A549 (cell line): Measurements from ENCODE around the gene AMFR. TPM values are rescaled to one million over a fixed set of nuclear protein-coding genes. Genes with fewer than 3 reads are reported as not detected.

Source experiments
- ATAC-seq, 2 experiments: fragments of 200-7000 bp in 1 of 2; fragments of >200 bp in 1 of 2; cut with Nextera tagmentation in 1 of 2; cut with Tn5 transposase in 1 of 2; 3 replicates each; pipeline versions ENCODE4 v1.8.0 to v1.9.1; 2018 to 2020; ENCODE audit warnings: mild to moderate bottlenecking in 1 of 2, moderate library complexity in 1 of 2
- CTCF ChIA-PET: fragments of 300-600 bp; sonication (Branson Sonifier 250); formaldehyde crosslinking; extraction: SDS; loops from one replicate; lab custom pipeline; 2021; ENCODE audit warnings: antibody characterized with exemption, inconsistent platforms; lab: Yijun Ruan, JAX
- POLR2A ChIA-PET: fragments of 350-600 bp; formaldehyde crosslinking; extraction: SDS; loops from one replicate; lab custom pipeline; 2021; ENCODE audit warnings: antibody characterized with exemption, inconsistent platforms; lab: Yijun Ruan, JAX
- DNase-seq, 2 experiments: peaks; one replicate each; pipeline versions ENCODE4 v3.0.0 to v3.0.0-alpha.2; 2011 to 2016; ENCODE audit warnings: low read depth in 1 of 2, low spot score in 1 of 2
- FAIRE-seq: peaks from 2 replicates; lab custom pipeline; 2011; peaks lifted over from hg19 to GRCh38; lab: Jason Lieb, UNC
- H3K27ac ChIP-seq, 2 experiments: fragments of >200 bp; sonication (Bioruptor Twin); formaldehyde crosslinking; 3 replicates each; pipeline ENCODE4 v1.5.1; 2016 to 2017
- H3K4me1 ChIP-seq: fragments of >200 bp; sonication (Bioruptor Twin); formaldehyde crosslinking; 3 replicates; pipeline ENCODE4 v1.6.1; 2016
- H3K4me2 ChIP-seq: fragments of >200 bp; sonication (Bioruptor Twin); formaldehyde crosslinking; 3 replicates; pipeline ENCODE4 v1.6.1; 2016
- H3K4me3 ChIP-seq: fragments of >200 bp; sonication (Bioruptor Twin); formaldehyde crosslinking; 3 replicates; pipeline ENCODE4 v1.5.1; 2016
- H3K9me3 ChIP-seq: fragments of >200 bp; sonication (Bioruptor Twin); formaldehyde crosslinking; 3 replicates; pipeline ENCODE4 v1.6.1; 2016
- BHLHE40 ChIP-seq: IDR thresholded peaks from 2 replicates; pipeline ENCODE4 v1.6.1; 2012; ENCODE audit warnings: low read depth, low read length, inconsistent platforms
- CBX8 ChIP-seq: fragments of 200-600 bp; sonication (generic); IDR thresholded peaks from 2 replicates; pipeline ENCODE4 v1.6.1; 2016
- CHD2 ChIP-seq: fragments of 150-350 bp; IDR thresholded peaks from 2 replicates; pipeline ENCODE4 v1.6.1; 2014; ENCODE audit warnings: low read length; ENCODE audit not compliant: partially characterized antibody
- CHD4 ChIP-seq: fragments of 200-600 bp; sonication (generic); IDR thresholded peaks from 2 replicates; pipeline ENCODE4 v1.6.1; 2016; ENCODE audit warnings: antibody characterized with exemption, mild to moderate bottlenecking, borderline replicate concordance
- EP300 ChIP-seq, 2 experiments: fragments of >200 bp; sonication (Bioruptor Twin); formaldehyde crosslinking; IDR thresholded peaks; 2 replicates in 1 of 2; 3 replicates in 1 of 2; pipeline ENCODE4 v1.6.1; 2016 to 2017
- ESRRA ChIP-seq: fragments of 150-350 bp; IDR thresholded peaks from 2 replicates; pipeline ENCODE4 v1.6.1; 2014; ENCODE audit warnings: mild to moderate bottlenecking, low read length, borderline replicate concordance
- FOSL2 ChIP-seq, 2 experiments: fragments of 450-650 bp in 1 of 2; fragments of >200 bp in 1 of 2; sonication (Bioruptor Twin) in 1 of 2; formaldehyde crosslinking; IDR thresholded peaks; 2 replicates each; pipeline versions ENCODE4 v1.5.0 to v1.6.1; 2016 to 2020; ENCODE audit warnings: mild to moderate bottlenecking in 1 of 2, moderate library complexity in 1 of 2
- HOXB13 ChIP-seq: fragments of 250-450 bp; sonication (Bioruptor Pico); IDR thresholded peaks from 2 replicates; pipeline ENCODE4 v1.5.0; 2020; ENCODE audit warnings: low read depth, mild to moderate bottlenecking, moderate library complexity
- HOXB5 ChIP-seq: fragments of 250-450 bp; sonication (Bioruptor Pico); IDR thresholded peaks from 2 replicates; pipeline ENCODE4 v1.5.0; 2020; ENCODE audit warnings: mild to moderate bottlenecking, moderate library complexity
- KDM1A ChIP-seq: fragments of 200-600 bp; sonication (generic); IDR thresholded peaks from 2 replicates; pipeline ENCODE4 v1.6.1; 2016; ENCODE audit warnings: low read depth, mild to moderate bottlenecking
- MAFK ChIP-seq: fragments of 450-650 bp; IDR thresholded peaks from 2 replicates; pipeline ENCODE4 v1.6.1; 2014; ENCODE audit not compliant: partially characterized antibody
- POLR2A ChIP-seq: IDR thresholded peaks from 2 replicates; pipeline ENCODE4 v1.6.1; 2012; ENCODE audit warnings: mild to moderate bottlenecking, low read length
- RARB ChIP-seq: fragments of 250-450 bp; sonication (Bioruptor Pico); IDR thresholded peaks from 2 replicates; pipeline ENCODE4 v1.8.0; 2021; ENCODE audit warnings: mild to moderate bottlenecking, moderate library complexity
- RCOR1 ChIP-seq: fragments of 150-350 bp; IDR thresholded peaks from 2 replicates; pipeline ENCODE4 v1.6.1; 2014; ENCODE audit warnings: antibody characterized with exemption, low read length, low read depth
- RFX5 ChIP-seq: fragments of 450-650 bp; IDR thresholded peaks from 2 replicates; pipeline ENCODE4 v1.7.1; 2014; ENCODE audit warnings: antibody characterized with exemption, mild to moderate bottlenecking, moderate library complexity
- TFCP2L1 ChIP-seq: fragments of 250-450 bp; sonication (Bioruptor Pico); IDR thresholded peaks from 2 replicates; pipeline ENCODE4 v1.5.0; 2021; ENCODE audit warnings: mild to moderate bottlenecking
- ZC3H11A ChIP-seq: fragments of 450-650 bp; IDR thresholded peaks from 2 replicates; pipeline ENCODE4 v1.6.1; 2014; ENCODE audit warnings: antibody characterized with exemption, mild to moderate bottlenecking
- ZSCAN20 ChIP-seq: fragments of 250-450 bp; sonication (Bioruptor Pico); IDR thresholded peaks from 2 replicates; pipeline ENCODE4 v1.8.0; 2022; ENCODE audit warnings: mild to moderate bottlenecking, moderate library complexity
- WGBS: methylation state at CpG from one replicate; pipeline ENCODE4 v1.1.6; 2017; ENCODE audit errors: missing lambda C conversion rate; 5-methylcytosine and 5-hydroxymethylcytosine counted together
- polyA plus RNA-seq, 4 experiments: library from polyadenylated mRNA; depleted of rRNA in 3 of 4; stranded (reverse); fragments of >200 nt; fragmentation: RNase III in 1 of 4; extraction: RNeasy Plus Mini Kit Qiagen cat#74134 plus additional on column Dnase treatment in 1 of 4; gene quantifications; 2 replicates in 3 of 4; 3 replicates in 1 of 4; pipeline ENCODE4 v1.2.3, GENCODE V29; 2011 to 2017
- TF ChIP-seq, protein P1 (sequence below): fragments of >200 bp; sonication (Bioruptor Twin); formaldehyde crosslinking; IDR thresholded peaks from 2 replicates; pipeline ENCODE4 v1.6.1; 2016
- TF ChIP-seq, protein P2 (sequence below): IDR thresholded peaks from 2 replicates; pipeline ENCODE4 v1.6.1; 2012
- TF ChIP-seq, protein P3 (sequence below): IDR thresholded peaks from 2 replicates; pipeline ENCODE4 v1.6.1; 2012
- TF ChIP-seq, protein P4 (sequence below): fragments of 200-600 bp; sonication (generic); IDR thresholded peaks from 2 replicates; pipeline ENCODE4 v1.6.1; 2016; ENCODE audit warnings: antibody characterized with exemption, mild to moderate bottlenecking, moderate library complexity

AMFR gene
- polyA plus RNA-seq, 2 of the 4 experiments (the other 2 are of a cell fraction): 68.9 to 88.5 TPM

DNA sequence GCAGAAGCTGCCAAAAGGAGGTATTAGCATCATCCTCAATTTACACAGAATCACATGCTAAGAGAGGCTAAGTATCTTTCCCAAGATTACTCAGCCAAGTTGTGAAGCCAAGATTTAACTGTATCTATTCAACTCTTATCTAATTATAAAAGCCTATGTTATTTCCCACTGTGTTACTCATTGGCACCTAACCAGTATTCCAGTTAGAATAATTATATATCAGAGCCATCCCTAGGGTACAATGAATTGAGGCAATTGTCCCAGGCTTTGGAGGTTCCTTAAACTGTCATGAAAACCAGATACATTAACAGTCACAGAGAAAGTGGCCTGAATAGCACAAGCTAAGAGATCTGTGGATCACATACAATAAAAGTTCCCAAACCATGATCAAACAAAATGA, 10.9 kb upstream of the AMFR start:
- TF ChIP-seq POLR2A (no peak), ESRRA (no peak), RFX5 (no peak), TFCP2L1 (no peak), EP300 (IDR thresholded peaks at IDR 0.05) (no peak), CHD4 (no peak), CHD2 (no peak), ZC3H11A (no peak), HOXB5 (CRISPR knock-in tag) (no peak), HOXB13 (CRISPR knock-in tag) (no peak), FOSL2 (IDR thresholded peaks at IDR 0.05) (no peak), FOSL2 (CRISPR knock-in tag; IDR thresholded peaks at IDR 0.05) (no peak), KDM1A (no peak), CBX8 (no peak), ZSCAN20 (no peak), RARB (CRISPR knock-in tag) (no peak), RCOR1 (no peak)
- TF ChIP-seq, protein P1, sequence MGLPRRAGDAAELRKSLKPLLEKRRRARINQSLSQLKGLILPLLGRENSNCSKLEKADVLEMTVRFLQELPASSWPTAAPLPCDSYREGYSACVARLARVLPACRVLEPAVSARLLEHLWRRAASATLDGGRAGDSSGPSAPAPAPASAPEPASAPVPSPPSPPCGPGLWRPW: no peak
- TF ChIP-seq, protein P2, sequence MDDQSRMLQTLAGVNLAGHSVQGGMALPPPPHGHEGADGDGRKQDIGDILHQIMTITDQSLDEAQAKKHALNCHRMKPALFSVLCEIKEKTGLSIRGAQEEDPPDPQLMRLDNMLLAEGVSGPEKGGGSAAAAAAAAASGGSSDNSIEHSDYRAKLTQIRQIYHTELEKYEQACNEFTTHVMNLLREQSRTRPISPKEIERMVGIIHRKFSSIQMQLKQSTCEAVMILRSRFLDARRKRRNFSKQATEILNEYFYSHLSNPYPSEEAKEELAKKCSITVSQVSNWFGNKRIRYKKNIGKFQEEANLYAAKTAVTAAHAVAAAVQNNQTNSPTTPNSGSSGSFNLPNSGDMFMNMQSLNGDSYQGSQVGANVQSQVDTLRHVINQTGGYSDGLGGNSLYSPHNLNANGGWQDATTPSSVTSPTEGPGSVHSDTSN: no peak
- TF ChIP-seq, protein P3, sequence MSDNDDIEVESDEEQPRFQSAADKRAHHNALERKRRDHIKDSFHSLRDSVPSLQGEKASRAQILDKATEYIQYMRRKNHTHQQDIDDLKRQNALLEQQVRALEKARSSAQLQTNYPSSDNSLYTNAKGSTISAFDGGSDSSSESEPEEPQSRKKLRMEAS: no peak
- no peak for FAIRE-seq
- ATAC-seq: no peak
- H3K9me3 ChIP-seq: no peaks in the 10 kb centered on the region
- no peak for DNase-seq
- POLR2A ChIA-PET: no interaction called here
- CTCF ChIA-PET: interaction anchor here (0.6 to 0.7 kb wide), 2 partner anchors 35 to 73 kb away, joined by 3 to 5 read pairs; no protein-coding TSS in a partner anchor
- no peak overlapping the region for H3K4me3 ChIP-seq
- no peak overlapping the region for H3K27ac ChIP-seq
- H3K4me1 ChIP-seq: no peaks in the 10 kb centered on the region
- H3K4me2 ChIP-seq: no peak overlapping the region

DNA sequence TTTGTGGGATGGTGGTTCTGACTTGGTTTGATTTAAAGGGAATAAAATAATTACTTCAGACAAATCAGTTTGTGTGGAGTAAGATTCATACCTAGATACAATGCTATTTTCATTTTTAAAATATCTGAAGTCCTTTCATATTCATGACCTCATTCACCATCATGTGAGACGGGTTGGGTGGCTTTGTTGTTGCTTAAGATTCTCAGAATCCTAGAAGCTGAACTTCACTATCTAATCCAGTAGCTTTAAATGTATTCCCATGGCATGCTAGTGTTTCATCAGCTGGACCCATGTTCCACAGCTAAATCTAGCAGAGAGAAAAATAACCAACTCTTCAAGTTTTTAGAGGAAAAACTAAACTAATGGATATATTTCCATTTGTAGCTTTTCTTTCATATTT, 2.7 kb upstream of the AMFR start:
- ChIA-PET POLR2A (no interaction called here), CTCF (interaction anchor here (0.7 kb wide), 1 partner anchor 71 kb away, joined by 3 read pairs; no protein-coding TSS in a partner anchor)
- ATAC-seq (no peak), DNase-seq (no peak)
- peaks cover 22% of the 10 kb centered on the region for H3K4me1 ChIP-seq
- TF ChIP-seq BHLHE40: no peak
- TF ChIP-seq, protein P4, sequence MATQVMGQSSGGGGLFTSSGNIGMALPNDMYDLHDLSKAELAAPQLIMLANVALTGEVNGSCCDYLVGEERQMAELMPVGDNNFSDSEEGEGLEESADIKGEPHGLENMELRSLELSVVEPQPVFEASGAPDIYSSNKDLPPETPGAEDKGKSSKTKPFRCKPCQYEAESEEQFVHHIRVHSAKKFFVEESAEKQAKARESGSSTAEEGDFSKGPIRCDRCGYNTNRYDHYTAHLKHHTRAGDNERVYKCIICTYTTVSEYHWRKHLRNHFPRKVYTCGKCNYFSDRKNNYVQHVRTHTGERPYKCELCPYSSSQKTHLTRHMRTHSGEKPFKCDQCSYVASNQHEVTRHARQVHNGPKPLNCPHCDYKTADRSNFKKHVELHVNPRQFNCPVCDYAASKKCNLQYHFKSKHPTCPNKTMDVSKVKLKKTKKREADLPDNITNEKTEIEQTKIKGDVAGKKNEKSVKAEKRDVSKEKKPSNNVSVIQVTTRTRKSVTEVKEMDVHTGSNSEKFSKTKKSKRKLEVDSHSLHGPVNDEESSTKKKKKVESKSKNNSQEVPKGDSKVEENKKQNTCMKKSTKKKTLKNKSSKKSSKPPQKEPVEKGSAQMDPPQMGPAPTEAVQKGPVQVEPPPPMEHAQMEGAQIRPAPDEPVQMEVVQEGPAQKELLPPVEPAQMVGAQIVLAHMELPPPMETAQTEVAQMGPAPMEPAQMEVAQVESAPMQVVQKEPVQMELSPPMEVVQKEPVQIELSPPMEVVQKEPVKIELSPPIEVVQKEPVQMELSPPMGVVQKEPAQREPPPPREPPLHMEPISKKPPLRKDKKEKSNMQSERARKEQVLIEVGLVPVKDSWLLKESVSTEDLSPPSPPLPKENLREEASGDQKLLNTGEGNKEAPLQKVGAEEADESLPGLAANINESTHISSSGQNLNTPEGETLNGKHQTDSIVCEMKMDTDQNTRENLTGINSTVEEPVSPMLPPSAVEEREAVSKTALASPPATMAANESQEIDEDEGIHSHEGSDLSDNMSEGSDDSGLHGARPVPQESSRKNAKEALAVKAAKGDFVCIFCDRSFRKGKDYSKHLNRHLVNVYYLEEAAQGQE: no peak
- TF ChIP-seq MAFK: no peak
- no peak for TF ChIP-seq HOXB5 (CRISPR knock-in tag)
- TF ChIP-seq, all 56 proteins: peak for 0
- no peak overlapping the region for H3K27ac ChIP-seq
- 86% methylated on average over 1 of the region's 1 CpG for WGBS
- no peaks in the 10 kb centered on the region for H3K9me3 ChIP-seq
- no peak overlapping the region for H3K4me3 ChIP-seq
- no peak overlapping the region for H3K4me2 ChIP-seq
- FAIRE-seq: no peak
